ENCODE measurements around the gene SCN10A.

Gene SCN10A

DNA sequence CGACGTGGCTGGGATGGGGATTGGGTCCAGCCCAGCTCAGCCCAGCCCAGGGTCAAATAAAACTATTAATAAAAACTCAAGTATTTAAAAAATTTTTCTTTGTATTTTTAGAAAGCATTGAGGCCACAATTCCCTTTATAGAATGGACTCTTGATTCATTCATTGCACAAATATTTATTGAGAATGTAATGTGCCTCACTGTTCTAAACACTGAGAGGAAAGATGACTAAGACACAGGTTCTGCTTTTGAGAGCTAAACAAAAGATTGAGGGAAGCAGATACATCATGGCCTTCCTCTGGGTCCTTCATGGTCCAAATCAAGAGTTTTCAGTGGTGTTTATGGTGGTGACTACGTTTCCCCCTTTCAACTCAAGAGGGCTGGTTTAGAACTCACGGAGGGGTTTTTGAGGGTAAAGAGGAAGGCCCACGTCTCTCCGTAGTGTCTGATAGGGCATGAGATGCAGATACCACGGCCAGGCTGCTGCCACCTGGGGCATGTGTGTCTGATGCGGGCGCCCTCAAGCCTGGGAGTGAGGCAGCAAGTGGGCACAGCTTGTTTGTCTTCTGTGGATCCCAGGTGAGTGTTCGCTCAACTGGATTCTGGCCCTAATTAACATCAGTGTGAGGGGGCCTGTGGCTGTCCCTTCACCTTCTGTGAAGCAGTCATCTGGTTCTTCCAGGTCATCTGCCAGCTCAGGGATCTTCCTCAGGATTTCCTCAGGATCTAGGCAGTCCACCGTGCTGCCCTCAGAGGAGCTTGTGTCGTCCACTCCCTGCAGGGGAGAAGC lies 93.0 kb downstream of the SCN10A start:
- no peak for DNase-seq (ENCODE audit: low read depth in 2 of 2, low spot score in 1 of 2)

DNA sequence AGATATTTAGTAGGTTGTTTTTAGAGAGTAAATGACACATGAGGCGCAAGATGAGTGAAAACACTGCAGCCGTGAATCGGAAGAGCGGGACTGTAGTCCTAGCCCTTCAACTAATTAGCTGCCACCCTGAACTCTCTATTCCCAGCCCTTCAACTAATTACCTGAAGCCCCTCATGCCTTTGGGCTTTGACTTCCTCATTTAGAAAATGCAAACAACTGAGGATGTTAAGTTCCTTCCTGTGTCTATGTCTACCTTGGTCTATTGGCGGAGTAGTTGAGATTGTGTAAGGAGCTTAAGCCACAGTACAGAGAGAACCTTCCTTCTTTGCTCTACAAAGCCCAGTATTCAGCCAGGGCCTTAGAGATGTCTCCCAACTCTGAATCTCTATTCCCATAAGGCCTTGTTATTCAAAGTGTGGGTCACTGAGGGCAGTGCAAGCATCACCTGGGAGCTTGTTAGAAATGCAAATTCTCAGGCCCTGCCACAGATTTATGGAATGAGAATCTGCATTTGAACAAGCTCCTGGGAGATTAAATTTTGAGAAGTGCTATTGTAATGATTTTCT lies 94.7 kb downstream of the SCN10A start:
- DNase-seq (ENCODE audit: low read depth in 2 of 2, low spot score in 1 of 2), result no peak

DNA sequence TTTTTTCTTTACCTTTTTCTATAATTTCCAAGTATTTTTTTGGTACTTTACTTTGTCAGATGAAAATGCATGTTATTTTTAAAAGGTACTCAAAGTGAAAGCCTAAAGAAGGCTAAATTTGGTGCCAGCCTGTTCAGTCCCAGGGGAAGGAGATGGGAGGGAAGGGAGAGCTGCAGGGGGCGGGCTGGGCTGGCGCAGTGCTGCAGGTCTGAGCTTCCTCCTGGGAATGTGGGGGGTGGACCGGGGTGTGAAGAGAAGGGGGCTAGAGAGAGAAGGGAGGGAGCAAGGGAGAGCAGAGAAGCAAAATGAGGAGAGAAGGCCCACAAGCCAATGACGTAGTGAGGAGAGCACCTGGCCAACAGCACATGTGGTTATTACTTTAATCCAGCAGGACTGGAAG lies 95.6 kb downstream of the SCN10A start:
- DNase-seq (ENCODE audit: low read depth in 2 of 2, low spot score in 1 of 2), result no peak

DNA sequence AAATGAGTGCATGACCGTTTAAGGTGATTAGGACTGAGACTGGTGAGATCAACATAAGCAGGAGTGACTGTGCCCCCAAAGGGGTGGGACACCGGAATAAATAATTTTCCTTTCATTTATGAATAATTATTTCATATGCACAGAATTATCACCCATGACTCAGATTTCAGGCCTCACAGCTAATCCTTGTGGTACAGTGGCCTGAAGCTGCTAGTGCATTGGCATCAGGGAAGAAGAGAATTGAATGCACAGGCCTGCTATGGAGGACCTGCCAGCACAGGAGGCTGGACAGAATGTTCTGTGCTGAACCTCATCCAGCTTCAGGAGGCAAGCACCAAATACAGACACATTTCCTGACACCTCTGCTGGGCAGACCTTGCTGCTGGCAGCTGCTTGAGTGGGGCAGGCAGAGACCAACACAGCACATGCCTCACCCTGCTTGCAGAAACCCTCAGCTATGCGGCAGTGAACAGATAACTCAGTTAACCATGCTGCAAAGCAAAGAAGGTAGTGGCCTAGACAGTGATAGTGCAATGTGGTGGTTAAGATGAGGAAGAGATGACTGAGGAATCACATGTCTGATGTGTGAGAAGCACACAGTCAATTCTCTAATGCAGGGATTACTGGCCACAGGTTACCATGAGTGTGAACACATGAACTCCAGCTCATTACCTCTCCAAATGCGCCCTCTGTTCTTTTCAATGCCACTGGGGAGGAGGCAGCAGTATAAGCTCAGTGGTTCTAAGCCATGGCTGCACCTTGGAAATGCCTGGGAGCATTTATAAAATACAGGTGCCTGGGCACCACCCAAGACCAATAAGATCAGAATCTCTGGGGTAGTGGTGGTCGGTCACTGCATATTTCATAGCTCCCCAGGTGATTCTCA lies 98.4 kb downstream of the SCN10A start:
- DNase-seq (ENCODE audit: low read depth in 2 of 2, low spot score in 1 of 2), result no peak

DNA sequence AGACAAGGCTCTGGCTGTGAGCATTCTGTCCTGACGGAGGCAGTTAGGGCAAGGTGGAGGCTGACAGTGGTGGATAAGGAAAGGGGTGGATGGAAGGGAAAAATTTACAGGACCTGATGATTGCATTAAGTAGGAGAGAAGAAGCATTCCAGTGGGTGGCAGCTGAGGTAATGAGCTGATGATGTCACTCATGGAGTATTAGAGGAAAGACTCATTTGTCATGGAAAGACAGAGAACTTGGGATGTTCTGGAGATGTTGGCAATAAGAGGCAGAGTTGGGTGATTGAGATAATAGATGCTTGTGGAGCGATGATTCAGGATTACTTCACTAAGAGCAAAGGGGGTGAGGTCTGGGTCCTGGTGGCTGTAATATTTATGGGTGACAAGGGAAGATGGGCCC lies 102.9 kb downstream of the SCN10A start:
- no peak for DNase-seq (ENCODE audit: low read depth in 2 of 2, low spot score in 1 of 2)

DNA sequence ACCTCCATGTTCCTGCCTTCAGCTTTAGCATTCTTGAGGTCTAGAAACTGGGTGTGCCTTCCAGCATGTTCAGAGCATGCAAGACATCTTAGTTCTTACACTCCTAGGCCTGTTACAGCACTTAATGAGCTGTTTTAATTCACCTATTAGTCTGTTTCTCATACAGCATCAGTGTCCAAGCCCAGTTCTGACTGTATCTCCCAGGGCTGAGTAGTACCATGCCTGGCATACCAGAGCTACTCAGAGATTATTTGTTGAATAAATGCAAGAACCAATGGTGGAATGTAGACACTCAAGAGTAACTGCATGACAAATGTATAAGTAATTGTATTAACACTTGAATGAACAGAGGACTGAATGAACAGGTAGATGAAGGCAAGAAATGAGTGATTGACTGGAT lies 104.7 kb downstream of the SCN10A start:
- DNase-seq (ENCODE audit: low read depth in 2 of 2, low spot score in 1 of 2), result no peak

DNA sequence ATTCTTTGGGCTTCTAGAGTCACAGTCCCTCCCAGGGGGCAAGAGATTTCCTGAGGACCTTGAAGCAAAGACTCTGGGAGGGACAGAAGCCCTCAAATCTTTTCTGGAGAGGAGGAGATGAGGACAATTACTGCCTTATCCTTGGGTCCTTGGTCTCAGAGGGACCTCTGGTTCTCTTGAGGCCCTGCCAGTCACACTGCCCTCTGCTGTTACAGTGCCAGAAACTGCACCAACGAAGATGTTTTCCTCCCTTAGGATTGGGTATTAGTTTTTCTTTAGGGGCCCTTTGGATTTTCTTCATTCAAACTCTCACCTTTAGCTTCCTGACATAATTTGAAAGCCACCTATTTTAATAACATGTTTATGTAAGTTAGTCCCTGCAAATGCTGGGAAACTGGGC lies 108.3 kb downstream of the SCN10A start:
- no peak for DNase-seq (ENCODE audit: low read depth in 2 of 2, low spot score in 1 of 2)

DNA sequence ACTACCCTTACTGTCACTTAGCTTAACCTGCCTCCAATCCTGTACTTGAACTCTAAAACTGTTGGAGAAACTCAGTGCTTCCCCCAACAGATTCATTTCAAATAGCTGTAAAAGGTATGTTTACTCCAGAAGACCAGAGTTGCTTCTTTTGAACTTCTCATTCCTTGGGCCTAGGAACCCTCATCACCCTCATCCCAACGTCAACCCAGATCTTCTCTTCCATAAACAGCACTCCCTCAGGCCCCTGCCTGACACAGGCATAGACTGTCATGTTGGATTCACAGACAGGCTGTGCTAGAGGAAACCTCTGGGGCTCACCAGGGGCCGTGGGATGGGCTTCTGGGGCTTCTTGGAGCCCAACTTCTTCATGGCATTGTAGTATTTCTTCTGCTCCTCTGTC lies 109.1 kb downstream of the SCN10A start:
- DNase-seq (ENCODE audit: low read depth in 2 of 2, low spot score in 1 of 2), result no peak

DNA sequence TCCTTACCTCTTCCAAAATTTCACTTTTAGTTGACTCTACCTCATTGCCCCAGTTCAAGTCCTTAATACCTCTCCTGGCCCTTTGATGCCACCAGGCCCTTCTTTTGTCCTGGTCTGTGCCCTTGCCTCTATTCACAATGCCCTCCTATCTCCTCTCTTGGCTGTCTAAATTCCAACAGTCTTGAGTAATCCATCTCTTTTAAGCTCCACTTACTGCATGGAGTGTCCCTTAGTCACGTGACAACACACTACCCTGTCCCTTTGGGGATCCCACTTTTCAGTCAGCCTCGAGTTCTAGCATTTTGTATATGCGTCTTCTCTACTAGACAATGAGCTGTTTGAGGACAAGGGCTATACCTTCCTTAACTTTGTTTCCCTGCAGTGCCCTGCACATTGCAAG lies 113.8 kb downstream of the SCN10A start:
- no peak for DNase-seq (ENCODE audit: low read depth in 2 of 2, low spot score in 1 of 2)

DNA sequence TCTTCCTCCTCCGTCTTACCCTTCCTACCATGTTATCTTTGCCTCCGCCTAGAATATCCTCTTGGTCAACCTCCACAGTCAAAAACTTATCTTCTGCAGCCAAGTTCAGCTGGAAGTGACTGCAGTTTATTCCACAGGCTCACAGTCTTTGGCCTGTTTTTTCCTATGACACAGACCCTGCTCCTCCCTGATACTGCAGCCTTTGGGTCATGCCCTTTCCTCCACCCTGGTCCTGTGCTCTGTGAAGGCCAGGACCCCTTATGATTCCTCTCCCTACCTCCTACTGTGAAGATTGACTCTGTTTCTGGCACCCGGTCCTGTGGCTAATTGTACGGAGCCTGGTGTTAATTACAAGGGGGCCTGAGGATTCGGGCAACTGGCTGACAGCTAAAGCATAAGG lies 117.3 kb downstream of the SCN10A start:
- no peak for DNase-seq (ENCODE audit: low read depth in 2 of 2, low spot score in 1 of 2)

DNA sequence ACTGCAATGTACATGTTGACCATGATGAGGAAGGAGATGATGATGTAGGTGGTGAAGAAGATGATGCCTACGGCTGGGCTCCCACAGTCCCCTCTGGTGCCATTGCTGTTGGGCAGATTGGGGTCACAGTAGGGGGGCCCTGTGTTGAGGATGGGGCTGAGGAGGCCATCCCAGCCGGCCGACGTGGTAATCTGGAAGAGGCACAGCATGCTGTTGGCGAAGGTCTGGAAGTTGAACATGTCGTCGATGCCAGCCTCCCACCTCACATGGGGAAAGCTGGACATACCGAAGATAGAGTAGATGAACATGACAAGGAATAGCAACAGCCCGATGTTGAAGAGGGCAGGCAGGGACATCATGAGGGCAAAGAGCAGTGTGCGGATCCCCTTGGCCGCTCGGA lies 118.0 kb downstream of the SCN10A start:
- DNase-seq (ENCODE audit: low read depth in 2 of 2, low spot score in 1 of 2), result no peak

DNA sequence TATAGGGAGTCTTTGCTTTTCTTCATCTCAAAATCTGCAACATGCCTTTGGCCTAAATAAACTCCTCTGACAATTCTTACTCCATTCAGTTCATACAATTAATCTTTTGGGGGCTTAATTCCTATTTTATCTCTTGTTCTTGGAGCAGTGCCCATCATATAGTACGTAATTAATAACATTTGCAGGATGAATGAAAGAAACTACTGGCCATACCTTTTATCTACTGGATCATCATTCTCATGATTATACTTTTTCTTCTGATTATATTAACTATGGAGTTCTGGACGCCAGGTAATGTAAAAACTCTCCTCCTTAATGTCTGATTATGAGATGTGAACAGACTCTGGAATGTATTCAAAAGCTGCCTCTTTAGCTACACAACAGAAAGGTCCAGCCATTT lies 120.0 kb downstream of the SCN10A start:
- DNase-seq (ENCODE audit: low read depth in 2 of 2, low spot score in 1 of 2), result no peak

DNA sequence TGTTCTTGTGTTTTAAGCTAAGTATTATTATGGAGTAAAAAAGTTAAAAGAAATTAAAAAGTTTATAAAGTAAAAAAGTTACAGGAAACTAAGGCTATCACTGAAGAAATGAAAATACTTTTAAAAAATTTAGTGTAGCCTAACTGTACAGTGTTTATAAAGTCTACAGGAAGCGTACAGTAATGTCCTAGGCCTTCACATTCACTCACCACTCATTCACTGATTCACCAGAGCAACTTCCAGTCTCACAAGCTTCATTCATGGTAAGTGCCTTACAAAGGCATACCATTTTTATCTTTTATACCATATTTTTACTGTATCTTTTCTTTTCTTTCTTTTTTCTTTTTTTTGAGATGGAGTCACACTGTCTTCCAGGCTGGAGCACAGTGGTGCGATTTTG lies 125.8 kb downstream of the SCN10A start:
- no peak for DNase-seq (ENCODE audit: low read depth in 2 of 2, low spot score in 1 of 2)

DNA sequence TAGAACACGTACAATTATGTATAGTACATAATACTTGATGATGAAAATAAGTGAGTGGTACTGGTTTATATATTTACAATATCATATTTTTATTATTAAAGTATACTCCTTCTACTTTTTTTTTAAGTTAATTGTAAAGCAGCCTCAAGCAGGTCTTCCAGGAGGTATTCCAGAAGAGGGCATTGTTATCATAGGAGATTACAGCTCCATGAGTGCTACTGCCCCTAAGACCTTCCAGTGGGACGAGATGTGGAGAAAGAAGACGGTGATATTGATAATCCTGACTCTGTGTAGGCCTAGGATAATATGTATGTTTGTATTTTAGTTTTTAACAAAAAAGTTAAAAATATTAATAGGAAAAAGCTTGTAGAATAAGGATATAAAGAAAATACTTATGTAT lies 126.2 kb downstream of the SCN10A start:
- DNase-seq (ENCODE audit: low read depth in 2 of 2, low spot score in 1 of 2), result no peak

DNA sequence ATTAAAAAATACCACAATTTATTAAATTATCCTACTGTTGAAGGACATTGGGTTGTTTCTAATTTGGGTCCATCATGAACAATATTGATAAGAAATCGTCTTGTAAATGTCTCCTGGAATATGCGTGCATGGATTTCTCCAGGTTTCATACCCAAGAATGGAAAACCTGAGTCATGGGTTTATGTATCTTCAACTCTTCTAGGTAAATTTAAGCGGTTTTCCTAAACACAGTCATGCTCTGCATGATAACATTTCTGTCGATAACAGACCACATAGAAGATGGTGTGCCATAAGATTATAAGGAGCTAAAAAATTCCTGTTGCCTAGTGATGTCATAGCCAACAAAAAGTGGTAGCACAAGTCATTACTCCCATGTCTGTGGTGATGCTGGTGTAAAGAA lies 126.7 kb downstream of the SCN10A start:
- no peak for DNase-seq (ENCODE audit: low read depth in 2 of 2, low spot score in 1 of 2)

DNA sequence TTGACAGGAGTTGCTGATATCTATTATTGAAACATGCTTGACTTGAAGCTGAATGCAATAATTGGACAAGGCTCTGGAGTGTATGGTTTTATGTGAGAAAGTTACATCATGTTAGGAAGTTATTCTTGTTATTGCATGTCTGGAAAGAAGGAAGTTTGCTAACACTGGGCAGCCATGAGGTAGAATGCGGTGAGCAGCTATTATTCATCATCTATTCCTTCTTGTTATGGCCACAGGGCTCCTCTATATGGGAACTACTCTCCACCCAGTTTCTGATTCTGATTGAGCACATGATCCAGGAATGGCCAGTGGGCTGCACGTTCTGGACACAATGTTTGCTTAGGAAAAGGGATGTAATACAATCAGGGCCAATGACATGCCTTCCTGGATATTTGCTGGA lies 128.7 kb downstream of the SCN10A start:
- DNase-seq (ENCODE audit: low read depth in 2 of 2, low spot score in 1 of 2), result no peak

DNA sequence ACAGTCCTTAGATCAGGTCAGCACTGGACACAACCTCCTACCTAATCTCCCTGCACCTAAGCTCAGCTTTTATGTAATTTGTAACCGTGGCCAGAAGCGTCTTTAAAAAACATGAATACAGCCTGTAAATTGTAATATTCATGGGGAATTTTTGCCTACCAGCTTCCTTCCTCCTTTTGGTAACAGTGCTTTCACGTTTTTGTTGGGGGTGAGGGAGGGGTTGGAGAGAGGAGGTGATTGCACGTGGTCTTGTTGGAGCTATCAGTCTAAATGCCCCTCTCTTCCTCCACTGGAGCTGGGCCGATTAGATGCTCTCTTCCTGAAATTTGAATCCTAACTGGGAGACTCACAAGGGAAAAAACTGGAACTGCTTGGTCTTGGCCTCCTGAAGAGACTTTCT lies 131.5 kb downstream of the SCN10A start:
- no peak for DNase-seq (ENCODE audit: low read depth in 2 of 2, low spot score in 1 of 2)

DNA sequence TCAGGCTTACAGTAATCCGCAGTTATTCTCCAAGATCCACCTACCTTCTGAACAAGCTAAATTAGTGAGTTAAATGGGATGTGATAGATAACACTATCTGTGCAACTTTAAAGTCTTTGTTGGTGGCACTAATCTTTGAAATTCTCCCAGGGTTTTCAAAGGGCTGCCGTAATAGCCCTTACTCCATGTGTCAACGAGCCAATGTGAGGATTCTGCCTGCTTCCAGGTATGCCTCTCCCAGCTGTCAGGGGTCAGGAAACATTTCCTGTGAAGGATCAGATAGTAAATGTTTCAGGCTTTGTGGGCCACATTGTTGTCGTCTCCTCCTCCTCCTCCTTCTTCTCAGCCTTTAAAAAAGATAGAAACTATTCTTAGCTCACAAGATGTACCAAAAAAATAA lies 146.3 kb downstream of the SCN10A start:
- no peak for DNase-seq (ENCODE audit: low read depth in 2 of 2, low spot score in 1 of 2)

DNA sequence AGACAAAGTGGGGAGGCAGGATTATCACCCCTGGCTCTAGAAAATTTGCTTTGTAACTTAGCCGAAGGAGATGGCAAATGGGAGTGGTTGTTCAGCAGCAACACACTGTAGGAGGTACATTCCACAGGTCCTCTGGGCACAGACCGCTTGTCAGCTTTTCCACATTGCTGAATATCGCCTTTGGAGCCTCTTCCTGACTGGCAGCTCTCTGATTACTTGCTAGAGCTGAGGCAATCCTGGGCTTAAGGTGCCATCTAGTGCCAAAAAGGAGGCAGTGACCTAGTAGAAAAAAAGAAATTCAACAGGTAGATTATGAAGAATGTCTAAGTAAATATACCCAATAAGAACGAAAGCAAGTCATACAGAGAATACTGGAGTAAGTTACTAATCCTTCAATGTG lies 153.5 kb downstream of the SCN10A start:
- no peak for DNase-seq (ENCODE audit: low read depth in 2 of 2, low spot score in 1 of 2)

DNA sequence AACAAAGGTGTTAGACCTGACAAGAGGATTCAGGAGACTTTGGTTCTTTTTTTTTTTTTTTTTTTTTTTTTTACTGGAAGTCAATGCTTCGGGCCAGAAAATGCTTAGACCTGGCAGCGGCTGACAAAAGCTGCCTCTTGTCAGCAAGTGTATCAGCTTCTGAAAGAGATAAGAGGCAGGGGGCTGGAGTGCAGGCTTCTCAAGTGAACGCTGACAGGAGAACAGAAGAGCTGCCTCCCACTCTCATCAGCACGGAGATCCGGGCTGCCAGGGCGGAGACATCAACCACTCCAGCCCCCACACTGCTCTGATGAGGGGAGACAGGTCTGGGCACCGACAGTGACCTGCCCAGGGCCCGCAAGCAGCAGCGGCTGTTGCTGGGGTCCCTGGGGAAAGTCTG lies 157.2 kb downstream of the SCN10A start:
- DNase-seq (ENCODE audit: low read depth in 2 of 2, low spot score in 1 of 2), result no peak

DNA sequence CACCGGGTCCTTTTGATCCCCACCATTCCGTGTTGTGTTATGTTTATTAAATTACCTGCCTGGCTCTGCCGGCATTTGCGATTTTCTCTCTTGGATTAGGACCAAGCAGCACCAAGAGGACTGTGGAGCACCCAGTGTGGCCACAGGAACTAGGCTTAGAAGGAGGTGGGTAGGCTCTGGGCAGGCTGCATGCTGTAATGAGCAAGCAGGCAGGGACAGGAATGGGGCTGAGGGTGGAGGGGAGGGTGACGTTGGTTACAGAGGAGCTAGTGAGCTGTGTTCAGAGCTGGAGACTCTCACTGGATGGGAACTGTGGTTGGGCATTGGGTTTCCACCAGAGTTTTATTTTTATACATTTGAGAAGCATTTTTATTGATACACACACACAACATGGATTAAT lies 158.6 kb downstream of the SCN10A start:
- no peak for DNase-seq (ENCODE audit: low read depth in 2 of 2, low spot score in 1 of 2)

DNA sequence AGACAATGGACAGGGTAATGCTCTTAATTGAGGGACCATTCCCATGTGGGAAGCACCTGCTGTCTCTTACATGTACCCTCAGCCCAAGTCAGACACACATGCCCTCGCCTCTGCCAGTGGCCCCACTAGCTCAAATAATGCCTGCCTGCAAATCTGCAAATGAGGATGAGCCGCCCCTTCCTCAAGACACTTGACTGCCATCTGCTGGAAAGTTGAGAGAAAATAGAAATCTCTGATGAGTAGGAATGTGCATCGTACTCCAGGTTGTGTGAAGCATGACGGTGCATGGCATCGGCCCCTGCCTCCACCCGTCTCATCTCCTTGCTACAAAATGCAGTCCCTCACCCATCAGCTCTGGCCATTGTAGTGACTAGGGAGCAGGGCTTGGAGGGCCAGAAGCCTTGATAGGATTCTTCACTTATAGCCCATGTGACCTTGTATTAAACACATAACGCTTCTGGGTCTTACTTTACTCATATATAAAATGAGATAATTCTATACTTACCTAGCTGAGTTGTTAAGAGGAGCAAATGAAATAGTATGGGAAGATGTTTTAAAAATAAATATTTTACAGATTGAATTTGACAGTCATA lies 160.2 kb downstream of the SCN10A start:
- DNase-seq (ENCODE audit: low read depth in 2 of 2, low spot score in 1 of 2), result no peak

Measured in stimulated activated CD8-positive, alpha-beta memory T cell treated with anti-CD3 and anti-CD28 coated beads, Interleukin-4, amount 100 ng/mL, for 4 hours (primary cell).